ENCODE data around the gene RBFOX2.
A peak's percentile ranks its signal among the peaks of the same experiment; 100 is the strongest.

The RBFOX2 gene

GRCh38 chr22:35899736-35900135, 128.9 kb downstream of the RBFOX2 start:
- no peak for DNase-seq (ENCODE audit: low spot score)

- DNase-seq (ENCODE audit: low spot score): no peak
Measured at GRCh38 chr22:35896111-35896705, 132.4 kb downstream of the RBFOX2 start.

- DNase-seq (ENCODE audit: low spot score): peak; percentile 41
Measured at GRCh38 chr22:35894937-35895708, 133.5 kb downstream of the RBFOX2 start.

GRCh38 chr22:35894464-35894878, 134.2 kb downstream of the RBFOX2 start:
- peak; percentile 46 for DNase-seq (ENCODE audit: low spot score)

- no peak for DNase-seq (ENCODE audit: low spot score)
Measured at GRCh38 chr22:35893698-35894097, 134.9 kb downstream of the RBFOX2 start.

- DNase-seq (ENCODE audit: low spot score): no peak
Measured at GRCh38 chr22:35892192-35892591, 136.4 kb downstream of the RBFOX2 start.

- DNase-seq (ENCODE audit: low spot score): no peak
Measured at GRCh38 chr22:35891442-35891841, 137.2 kb downstream of the RBFOX2 start.

- DNase-seq (ENCODE audit: low spot score): no peak
Measured at GRCh38 chr22:35889071-35889470, 139.6 kb downstream of the RBFOX2 start.

GRCh38 chr22:35888181-35888870, 140.3 kb downstream of the RBFOX2 start:
- no peak for DNase-seq (ENCODE audit: low spot score)

- DNase-seq (ENCODE audit: low spot score): no peak
Measured at GRCh38 chr22:35887296-35887875, 141.2 kb downstream of the RBFOX2 start.

GRCh38 chr22:35886309-35886708, 142.3 kb downstream of the RBFOX2 start:
- no peak for DNase-seq (ENCODE audit: low spot score)

GRCh38 chr22:35884529-35884928, 144.1 kb downstream of the RBFOX2 start:
- DNase-seq (ENCODE audit: low spot score): no peak

- DNase-seq (ENCODE audit: low spot score): no peak
Measured at GRCh38 chr22:35883031-35883620, 145.5 kb downstream of the RBFOX2 start.

- DNase-seq (ENCODE audit: low spot score): no peak
Measured at GRCh38 chr22:35882211-35883030, 146.2 kb downstream of the RBFOX2 start.

- DNase-seq (ENCODE audit: low spot score): no peak
Measured at GRCh38 chr22:35879351-35879750, 149.3 kb downstream of the RBFOX2 start.

GRCh38 chr22:35873426-35873825, 155.2 kb downstream of the RBFOX2 start:
- DNase-seq (ENCODE audit: low spot score): no peak

- DNase-seq (ENCODE audit: low spot score): no peak
Measured at GRCh38 chr22:35872451-35872850, 156.2 kb downstream of the RBFOX2 start.

- no peak for DNase-seq (ENCODE audit: low spot score)
Measured at GRCh38 chr22:35870517-35871293, 157.9 kb downstream of the RBFOX2 start.

GRCh38 chr22:35868938-35869337, 159.7 kb downstream of the RBFOX2 start:
- DNase-seq (ENCODE audit: low spot score): no peak

GRCh38 chr22:35866651-35867050, 162.0 kb downstream of the RBFOX2 start:
- DNase-seq (ENCODE audit: low spot score): no peak

All from cerebellar cortex (tissue), 1 donor.